HG03342 (cell line): ENCODE data around the gene LMCD1.

ENCODE experiments used
- ATAC-seq: cut with Tn5 transposase; IDR thresholded peaks from one replicate; pipeline ENCODE4 v1.9.1; 2021; ENCODE audit warnings: mild to moderate bottlenecking, moderate library complexity; ENCODE audit not compliant: unreplicated experiment

The LMCD1 gene

DNA sequence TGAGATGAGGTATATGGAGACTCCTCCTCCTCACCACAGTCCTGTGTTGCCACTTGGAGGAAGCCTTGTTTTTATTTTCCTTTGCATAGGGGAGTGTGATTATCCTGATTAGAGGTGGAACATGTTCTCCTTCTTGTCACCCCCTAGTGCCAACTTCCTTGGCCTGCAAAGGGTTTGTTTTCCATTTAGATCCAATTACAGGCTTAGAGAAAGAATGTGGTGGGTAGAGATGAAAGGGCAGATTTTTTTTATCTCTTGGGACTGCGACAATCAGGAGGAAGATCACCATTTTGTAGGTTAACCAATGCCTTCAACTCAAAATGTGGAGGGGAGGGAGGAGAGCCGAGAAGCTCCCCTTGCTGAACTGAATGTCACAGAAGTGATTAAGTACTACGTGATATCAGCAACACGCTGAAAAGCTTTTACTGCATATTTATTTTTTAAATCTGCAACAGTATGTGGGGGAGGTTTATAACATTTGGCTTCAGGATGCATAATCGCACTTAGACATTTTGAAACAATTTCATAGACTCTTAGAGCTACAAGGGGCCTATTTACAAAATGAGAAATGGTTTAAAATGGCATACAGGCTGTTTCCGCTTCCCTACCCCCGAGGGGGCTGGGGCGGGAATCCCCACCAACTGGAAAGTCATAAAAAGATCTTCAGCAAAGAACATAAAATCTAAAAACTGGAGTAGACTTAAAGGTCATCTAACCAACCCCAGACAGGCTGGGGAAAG, 2.4 kb downstream of the LMCD1 start:
- ATAC-seq = no peak

- no peak for ATAC-seq
These were observed 3.0 kb downstream of the LMCD1 start for GRCh38 chr3:8504611-8504973.

DNA sequence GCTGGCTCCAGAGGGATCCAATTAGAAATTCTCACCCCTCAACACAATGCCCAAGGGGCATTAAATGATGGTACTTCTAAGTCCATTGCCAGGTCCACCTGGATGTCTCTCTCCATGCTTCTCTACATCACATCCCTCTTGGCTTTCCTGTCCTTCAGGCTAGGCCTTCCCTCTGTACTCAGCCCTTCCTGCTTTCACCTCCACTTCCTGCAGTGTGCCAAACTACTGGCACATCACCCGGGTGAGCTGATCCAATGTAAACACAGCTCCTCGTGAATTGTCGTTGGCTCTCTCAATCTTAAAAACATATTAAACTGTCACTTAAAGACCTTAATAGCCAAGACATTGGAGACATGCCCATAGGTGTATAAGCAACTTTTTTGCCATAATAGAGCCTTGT, 4.0 kb downstream of the LMCD1 start:
- no peak for ATAC-seq

DNA sequence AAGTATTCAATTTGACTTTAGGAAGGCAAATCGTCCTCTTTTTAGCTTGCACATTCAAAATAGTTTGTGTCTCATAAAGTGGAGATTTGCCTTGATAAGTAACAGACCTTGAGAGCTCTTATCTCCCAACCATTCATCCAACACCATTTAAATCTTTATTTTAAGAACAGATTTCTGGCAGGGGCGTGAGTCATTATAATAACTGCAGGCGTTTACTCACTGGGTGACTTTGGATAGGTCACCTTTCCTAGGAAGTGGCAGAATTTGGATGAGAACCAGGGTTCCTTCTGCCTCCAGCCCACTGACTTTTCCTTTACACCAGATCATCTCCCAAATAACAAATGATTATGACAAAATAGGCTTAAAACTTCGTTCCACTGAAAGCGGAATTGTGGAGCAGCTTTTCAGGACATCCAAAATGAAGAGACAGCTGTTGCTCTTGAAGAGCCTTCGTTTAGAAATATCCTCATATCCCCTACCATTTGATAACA, 5.0 kb downstream of the LMCD1 start:
- ATAC-seq = no peak

DNA sequence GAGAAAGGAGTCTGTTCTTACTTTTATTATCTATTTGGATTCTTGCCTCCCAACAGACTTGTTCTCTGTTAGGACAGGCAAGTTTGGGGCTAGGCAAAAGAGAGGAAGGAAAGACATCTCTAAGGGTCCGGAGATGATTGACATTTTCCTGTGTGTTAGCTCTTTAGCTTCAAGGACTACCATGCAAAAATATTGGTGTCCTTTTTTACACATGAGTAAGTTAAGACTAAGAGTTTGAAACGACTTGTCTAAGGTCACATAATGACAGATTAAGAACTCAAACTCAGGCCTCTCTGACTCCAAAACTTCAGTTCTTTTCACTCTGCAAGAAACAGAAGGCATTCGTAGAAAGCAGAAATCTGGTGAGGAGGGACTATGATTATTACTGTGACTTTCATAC, 5.9 kb downstream of the LMCD1 start:
- no peak for ATAC-seq

DNA sequence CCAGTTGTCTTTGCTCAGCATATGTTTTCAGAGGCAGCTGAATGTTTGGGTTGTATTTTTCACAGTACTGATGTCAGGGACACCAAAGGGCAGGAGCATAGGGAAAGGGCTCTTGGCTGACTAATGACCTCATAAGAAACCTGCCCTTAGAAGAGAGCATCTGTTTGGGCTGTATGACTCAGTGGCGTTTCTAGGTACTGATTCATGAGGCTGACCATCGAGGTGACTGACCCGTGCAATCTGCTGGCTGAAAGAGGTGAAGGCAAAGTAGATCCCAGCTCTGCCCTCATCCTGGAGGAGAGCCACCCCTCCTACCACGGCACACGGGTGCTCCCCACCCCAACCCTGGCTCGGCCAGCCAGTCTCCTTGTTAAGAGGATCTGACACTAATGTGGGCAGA, 8.3 kb downstream of the LMCD1 start:
- no peak for ATAC-seq

- no peak for ATAC-seq
These were observed 10.6 kb downstream of the LMCD1 start for GRCh38 chr3:8512234-8512633.

GRCh38 chr3:8516047-8516661, 14.5 kb downstream of the LMCD1 start:
- no peak for ATAC-seq

DNA sequence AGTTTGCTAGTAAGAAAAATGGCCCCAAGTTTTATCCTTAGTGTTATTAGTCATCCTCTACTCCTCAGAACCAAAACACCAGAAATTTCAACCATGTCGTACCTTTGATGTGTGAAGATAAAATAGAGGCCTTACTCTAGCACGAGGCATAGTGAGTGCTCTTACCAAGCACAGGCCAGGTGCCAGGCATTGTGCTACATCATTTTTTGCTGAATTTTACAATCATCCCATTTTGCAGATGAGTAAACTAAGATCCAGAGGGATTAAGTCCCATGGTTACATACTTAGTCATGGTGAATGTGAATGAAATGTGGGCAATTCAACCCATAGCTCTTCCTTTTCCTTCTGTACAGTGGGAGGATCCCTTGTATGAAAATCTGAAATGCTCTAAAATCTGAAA, 15.2 kb downstream of the LMCD1 start:
- ATAC-seq = no peak

DNA sequence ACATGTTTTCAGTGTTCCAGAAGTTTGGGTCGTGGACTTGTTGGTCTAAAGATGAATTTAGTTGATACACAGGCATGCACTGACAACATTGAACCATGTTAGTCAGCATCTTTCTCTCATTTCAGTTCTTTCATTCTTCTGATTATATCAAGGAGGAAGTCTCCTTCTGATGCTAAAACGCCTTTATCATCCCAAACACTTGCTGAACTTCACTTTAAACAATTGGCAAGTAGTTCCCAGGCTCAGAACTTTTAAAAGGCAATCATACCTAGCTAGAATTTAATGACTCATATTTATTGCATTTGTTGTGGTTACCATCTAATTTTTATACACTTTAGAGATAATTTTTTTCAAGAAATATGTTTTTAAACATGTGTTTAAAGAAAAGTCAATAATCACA, 15.9 kb downstream of the LMCD1 start:
- ATAC-seq = no peak

DNA sequence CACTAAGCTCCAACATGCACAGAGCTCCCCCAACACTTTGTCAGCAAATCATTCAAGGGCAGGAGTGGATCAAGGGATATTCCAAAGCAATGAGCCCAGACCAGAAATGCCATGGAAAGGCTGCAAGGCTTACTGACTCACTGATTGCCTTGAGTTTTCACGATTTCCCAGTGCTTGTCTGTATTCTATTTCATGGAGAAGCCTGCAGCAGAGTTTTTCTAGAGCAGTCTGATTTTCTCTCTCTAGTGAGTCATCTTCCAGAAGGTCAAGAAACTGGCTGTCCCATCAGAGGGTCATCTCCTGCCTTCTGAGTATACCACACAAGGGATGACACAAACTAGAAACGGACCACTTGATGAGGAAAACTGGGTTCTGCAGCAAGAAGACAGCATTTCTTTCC, 16.5 kb downstream of the LMCD1 start:
- no peak for ATAC-seq

- no peak for ATAC-seq
These were observed 17.5 kb downstream of the LMCD1 start for GRCh38 chr3:8519156-8519555.

DNA sequence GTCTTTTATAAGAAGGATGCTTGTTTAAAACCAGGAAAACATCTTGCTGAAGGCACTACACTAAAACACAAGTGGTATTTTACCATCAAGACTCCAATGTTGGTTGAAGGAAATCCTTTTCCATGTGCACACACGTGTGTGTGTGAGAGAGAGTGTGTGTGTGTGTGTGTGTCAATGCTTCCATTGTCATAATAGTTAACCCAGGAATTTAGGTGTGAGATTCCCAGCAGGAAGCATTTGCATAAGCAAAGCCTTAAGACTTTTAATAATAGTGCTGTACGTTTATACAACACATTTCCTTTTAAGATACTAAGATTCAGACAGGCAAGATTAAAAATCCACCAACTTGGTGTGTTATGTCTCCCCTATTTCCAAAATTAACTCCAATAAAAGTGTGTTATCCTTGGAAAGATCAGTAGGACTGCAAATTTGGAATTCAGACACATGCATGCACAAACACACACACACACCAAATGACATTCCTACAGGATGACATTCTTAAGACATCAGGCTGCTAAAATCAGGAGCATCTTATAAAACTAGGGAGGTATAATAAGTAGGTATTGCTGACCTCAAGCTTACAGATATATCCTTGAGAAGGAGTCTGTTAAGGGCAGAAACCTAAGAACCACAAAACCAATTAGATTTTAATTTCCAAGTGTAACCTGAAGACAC, 18.3 kb downstream of the LMCD1 start:
- no peak for ATAC-seq

GRCh38 chr3:8520816-8521403, 19.3 kb downstream of the LMCD1 start:
- no peak for ATAC-seq

DNA sequence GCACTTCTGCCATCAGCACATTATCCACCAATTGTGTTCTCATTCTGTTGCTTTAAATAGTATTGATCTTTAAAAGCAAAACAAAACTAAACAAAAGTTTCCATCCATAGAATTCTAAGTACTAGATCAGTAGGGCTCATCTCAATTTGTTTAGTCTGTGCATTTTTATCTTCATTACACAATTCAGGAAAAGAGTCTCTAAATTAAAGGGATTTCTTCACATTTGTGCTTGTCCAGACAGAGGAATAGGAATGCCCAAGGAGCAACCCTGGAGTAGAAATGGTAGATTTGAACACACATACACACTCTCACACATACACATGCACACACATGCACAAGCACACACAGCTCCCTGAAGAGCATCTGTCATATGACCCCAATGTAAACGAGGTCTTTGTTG, 21.4 kb downstream of the LMCD1 start:
- no peak for ATAC-seq

DNA sequence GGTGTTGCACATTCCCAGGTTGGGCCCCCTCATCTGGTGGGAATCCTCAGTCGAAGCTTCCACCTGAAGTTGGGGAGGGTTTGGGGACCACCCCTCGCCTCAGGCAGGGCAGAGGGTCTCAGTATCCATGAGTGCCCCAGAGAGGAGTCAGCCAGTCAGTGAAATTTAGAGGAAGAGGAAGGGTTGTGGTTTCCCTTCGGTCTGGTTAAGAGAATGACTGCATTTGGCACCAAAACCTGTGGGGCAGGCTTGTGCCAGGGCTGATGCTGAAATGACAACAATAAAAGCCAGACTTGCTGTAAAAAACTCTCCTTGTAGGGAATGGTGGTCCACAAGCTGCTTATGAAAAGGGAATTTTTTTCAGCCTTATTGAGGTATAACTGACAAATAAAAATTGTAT, 22.6 kb downstream of the LMCD1 start:
- ATAC-seq = no peak

GRCh38 chr3:8524656-8525399, 23.2 kb downstream of the LMCD1 start:
- no peak for ATAC-seq

DNA sequence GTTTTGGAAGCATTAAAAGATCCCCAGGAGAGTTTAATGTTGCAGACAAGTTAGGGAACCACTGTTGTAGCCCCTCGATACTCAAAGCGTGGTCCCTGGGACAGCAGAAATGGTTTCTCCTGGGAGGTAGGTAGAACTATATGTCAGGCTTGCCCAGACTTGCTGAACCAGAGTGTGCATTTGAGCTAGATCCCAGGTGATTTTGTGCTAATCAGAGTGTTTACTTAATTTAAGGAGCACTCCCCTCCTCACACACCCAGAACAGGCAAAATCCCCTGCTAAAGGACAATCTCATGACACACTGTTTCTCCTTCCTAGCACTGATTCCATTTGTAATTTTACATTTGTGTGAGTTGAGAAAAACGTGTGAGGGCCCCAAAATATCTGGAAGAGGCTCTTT, 24.3 kb downstream of the LMCD1 start:
- ATAC-seq = no peak

- ATAC-seq = no peak
These were observed 27.6 kb downstream of the LMCD1 start for GRCh38 chr3:8529181-8529637.

- ATAC-seq = no peak
These were observed 28.3 kb downstream of the LMCD1 start for GRCh38 chr3:8529738-8530525.
